ENCODE results near the gene PCDH12.

PCDH12 gene

DNA sequence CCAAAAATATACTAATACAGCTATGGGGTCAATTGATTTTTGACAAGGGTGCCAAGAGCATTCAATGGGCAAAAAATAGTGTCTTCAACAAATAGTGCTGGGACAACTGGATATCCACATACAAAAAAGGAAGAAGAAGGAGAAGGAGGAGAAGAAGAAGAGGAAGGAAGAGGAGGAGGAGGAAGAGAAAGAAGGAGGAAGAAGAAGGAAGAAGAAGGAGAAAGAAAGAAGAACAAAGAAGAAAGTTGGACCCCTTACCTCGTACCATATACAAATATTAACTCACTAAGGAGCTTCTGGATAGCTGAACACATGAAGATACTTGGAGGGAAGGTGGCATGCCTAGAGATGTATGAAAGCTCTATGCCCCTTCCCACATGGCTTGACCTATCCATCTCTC, 51.5 kb downstream of the PCDH12 start:
- no peak for DNase-seq

GRCh38 chr5:141904551-141904950, 53.5 kb downstream of the PCDH12 start:
- no peak for DNase-seq

DNA sequence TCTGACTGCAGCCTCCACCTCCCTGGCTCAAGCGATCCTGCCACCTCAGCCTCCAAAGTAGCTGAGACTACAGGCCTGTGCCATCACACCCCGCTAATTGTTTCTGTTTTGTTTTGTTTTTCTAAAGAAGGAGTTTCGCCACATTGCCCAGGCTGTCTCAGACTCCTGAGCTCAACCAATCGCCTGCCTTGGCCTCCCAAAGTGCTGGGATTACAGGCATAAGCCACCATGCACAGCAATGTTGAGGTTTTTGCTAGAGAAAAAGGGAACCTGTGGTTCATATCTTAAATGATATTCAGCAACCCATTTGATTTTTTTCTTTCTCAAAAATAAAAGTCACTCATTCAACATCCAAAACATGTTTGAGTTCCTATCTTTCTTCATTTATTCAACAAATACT, 54.7 kb downstream of the PCDH12 start:
- no peak for DNase-seq

GRCh38 chr5:141902015-141902814, 55.8 kb downstream of the PCDH12 start:
- no peak for DNase-seq

DNA sequence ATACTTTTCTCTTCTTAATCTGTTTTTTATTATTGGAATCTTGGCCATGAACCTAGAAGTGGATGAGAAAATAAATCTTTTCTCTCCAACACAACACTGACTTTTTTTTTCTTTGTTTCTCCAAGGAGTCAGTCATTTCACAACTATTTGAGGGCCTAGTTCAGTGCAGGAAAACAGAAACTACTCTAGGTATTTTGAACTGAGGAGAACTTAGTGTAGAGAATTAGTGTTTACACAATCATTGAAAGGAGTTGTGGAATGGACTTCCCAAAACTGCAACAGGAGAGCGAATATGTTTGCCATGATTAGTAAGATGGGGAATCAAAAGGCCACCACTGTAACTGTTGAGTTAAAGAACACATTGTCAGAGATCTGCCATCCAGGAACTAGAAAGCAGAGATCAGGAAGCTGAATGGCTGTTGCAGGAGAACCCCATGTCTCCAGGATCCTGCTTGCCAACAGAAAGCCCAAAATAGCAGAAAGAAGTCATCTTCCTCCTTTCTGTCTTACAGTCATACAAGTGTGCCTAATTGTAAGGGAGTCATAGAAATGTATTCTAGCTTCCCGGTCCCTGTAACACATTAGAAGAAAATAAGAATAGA, 59.5 kb downstream of the PCDH12 start:
- no peak for DNase-seq

DNA sequence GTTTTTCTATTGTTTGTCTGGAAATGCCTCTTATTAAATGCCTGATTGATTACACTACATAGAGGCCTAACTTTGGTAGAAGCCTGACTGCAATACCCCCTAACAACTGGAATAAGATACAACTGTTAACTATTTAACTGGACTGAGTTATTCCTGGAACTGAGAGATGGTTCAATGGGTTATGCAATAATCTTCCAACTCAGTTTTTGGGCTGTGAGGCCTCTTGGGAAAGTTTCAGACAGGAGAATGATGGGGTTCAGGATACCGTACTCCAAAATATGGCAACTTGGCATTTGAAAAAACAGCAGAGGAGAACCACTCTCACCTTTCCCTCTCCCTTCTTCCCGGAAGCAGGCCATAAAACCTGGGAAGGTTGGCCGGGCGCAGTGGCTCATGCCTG, 60.6 kb downstream of the PCDH12 start:
- DNase-seq = no peak
